K562 (cell line): ENCODE results near the gene SRF. TPM values are rescaled to one million over a fixed set of nuclear protein-coding genes. Genes with fewer than 3 reads are reported as not detected.

Experiments used
- BRCA1 ChIP-seq, 2 experiments: fragments of 450-650 bp in 1 of 2; sonication (generic) in 1 of 2; formaldehyde crosslinking in 1 of 2; IDR thresholded peaks; 2 replicates each; pipeline versions ENCODE4 v1.5.0 to v1.6.1; 2017 to 2020; ENCODE audit warnings: mild to moderate bottlenecking in 1 of 2, missing genetic modification reagents in 1 of 2
- CBFA2T3 ChIP-seq: fragments of 450-650 bp; IDR thresholded peaks from 2 replicates; pipeline ENCODE4 v1.6.1; 2017
- CBFB ChIP-seq: sonication (generic); formaldehyde crosslinking; IDR thresholded peaks from 2 replicates; pipeline ENCODE4 v1.4.0; 2020; ENCODE audit warnings: mild to moderate bottlenecking, missing genetic modification reagents
- CBX1 ChIP-seq: sonication (generic); IDR thresholded peaks from 2 replicates; pipeline ENCODE4 v1.6.1; 2016; ENCODE audit warnings: antibody characterized with exemption, low read depth, mild to moderate bottlenecking
- CCAR2 ChIP-seq: fragments of 200-400 bp; formaldehyde crosslinking; IDR thresholded peaks from 2 replicates; pipeline ENCODE4 v1.6.1; 2017; ENCODE audit warnings: mild to moderate bottlenecking, low read depth, low read length
- HSF4 ChIP-seq: fragments of 250-450 bp; sonication (Bioruptor Pico); IDR thresholded peaks from 2 replicates; pipeline ENCODE4 v2.1.2; 2022; ENCODE audit warnings: mild to moderate bottlenecking, moderate library complexity, borderline replicate concordance
- IRF2 ChIP-seq: sonication (generic); formaldehyde crosslinking; IDR thresholded peaks from 2 replicates; pipeline ENCODE4 v1.8.1; 2022; ENCODE audit warnings: mild to moderate bottlenecking, missing genetic modification reagents
- KLF1 ChIP-seq: fragments of 450-650 bp; IDR thresholded peaks from 2 replicates; pipeline ENCODE4 v1.6.1; 2016; ENCODE audit warnings: missing genetic modification characterization, missing compliant biosample characterization
- MAFF ChIP-seq: IDR thresholded peaks from 2 replicates; pipeline ENCODE4 v1.6.1; 2012; ENCODE audit warnings: low read length, improper control_type of control experiment
- NBN ChIP-seq: fragments of 450-650 bp; IDR thresholded peaks from 2 replicates; pipeline ENCODE4 v1.6.1; 2016; ENCODE audit warnings: low read depth, mild to moderate bottlenecking
- NFATC3 ChIP-seq: fragments of 450-650 bp; IDR thresholded peaks from 2 replicates; pipeline ENCODE4 v1.6.1; 2017; ENCODE audit warnings: mild to moderate bottlenecking
- NFRKB ChIP-seq: fragments of 450-650 bp; IDR thresholded peaks from 2 replicates; pipeline ENCODE4 v1.6.1; 2016; ENCODE audit warnings: low read depth
- NFXL1 ChIP-seq: fragments of 450-650 bp; formaldehyde crosslinking; IDR thresholded peaks from 2 replicates; pipeline ENCODE4 v1.4.0; 2021; ENCODE audit warnings: mild to moderate bottlenecking
- NRF1 ChIP-seq, 2 experiments: fragments of 450-650 bp; IDR thresholded peaks in 1 of 2; conservative IDR thresholded peaks in 1 of 2; 2 replicates each; pipeline ENCODE4 v1.6.1; 2014; ENCODE audit warnings: mild to moderate bottlenecking in 2 of 2
- PRMT5 ChIP-seq: sonication (generic); formaldehyde crosslinking; IDR thresholded peaks from 2 replicates; pipeline ENCODE4 v1.5.0; 2020; ENCODE audit warnings: missing genetic modification reagents
- PTTG1 ChIP-seq: fragments of 450-650 bp; IDR thresholded peaks from 2 replicates; pipeline ENCODE4 v1.6.1; 2016; ENCODE audit warnings: low read depth, mild to moderate bottlenecking, missing genetic modification characterization, missing compliant biosample characterization
- RBM39 ChIP-seq: fragments of 200-400 bp; formaldehyde crosslinking; optimal IDR thresholded peaks from 2 replicates; pipeline ENCODE3; 2018; ENCODE audit warnings: low read depth, low read length
- RHOXF2B ChIP-seq: fragments of 250-450 bp; sonication (Bioruptor Pico); conservative IDR thresholded peaks from 2 replicates; pipeline ENCODE4 v1.5.1; 2021
- SMARCA5 ChIP-seq: fragments of 450-650 bp; IDR thresholded peaks from 2 replicates; pipeline ENCODE4 v1.6.1; 2016
- SNIP1 ChIP-seq: fragments of 450-650 bp; IDR thresholded peaks from 2 replicates; pipeline ENCODE4 v1.7.1; 2017; ENCODE audit warnings: low read depth, mild to moderate bottlenecking
- TCF3 ChIP-seq: sonication (generic); formaldehyde crosslinking; IDR thresholded peaks from 2 replicates; pipeline ENCODE4 v1.4.0; 2020; ENCODE audit warnings: mild to moderate bottlenecking, missing genetic modification reagents
- TRIM28 ChIP-seq: fragments of 450-650 bp; IDR thresholded peaks from 2 replicates; pipeline ENCODE4 v1.6.1; 2017
- ZC3H8 ChIP-seq: fragments of 450-650 bp; IDR thresholded peaks from 2 replicates; pipeline ENCODE4 v1.6.1; 2017
- ZNF3 ChIP-seq: fragments of 250-450 bp; sonication (Bioruptor Pico); IDR thresholded peaks from 2 replicates; pipeline ENCODE4 v1.5.0; 2021; ENCODE audit warnings: mild to moderate bottlenecking, moderate library complexity
- ZNF76 ChIP-seq: fragments of 250-450 bp; sonication (Bioruptor Pico); IDR thresholded peaks from 2 replicates; pipeline ENCODE4 v1.4.0; 2020; ENCODE audit warnings: mild to moderate bottlenecking, moderate library complexity, borderline replicate concordance
- ZNF79 ChIP-seq: fragments of 250-450 bp; sonication (Bioruptor Pico); IDR thresholded peaks from 2 replicates; pipeline ENCODE4 v1.4.0; 2020; ENCODE audit warnings: low read depth, mild to moderate bottlenecking, moderate library complexity
- polyA plus RNA-seq, 8 experiments: library from polyadenylated mRNA; depleted of rRNA in 4 of 8; stranded (reverse) in 5 of 8; unstranded in 3 of 8; fragments of >200 nt; fragmentation: Nextera tagmentation in 2 of 8; fragmentation: Illumina TruSeq in 1 of 8; extraction: Ambion mirVana in 2 of 8; extraction: Trizol in 1 of 8; gene quantifications; 2 replicates each; pipeline versions ENCODE4 v1.2.1 to v1.2.3, GENCODE V29; 2011 to 2014; ENCODE audit warnings: inconsistent platforms in 1 of 8, missing spikeins in 1 of 8
- total RNA-seq, 7 experiments: library from RNA; depleted of rRNA in 6 of 7; stranded (reverse); fragments of >200 nt in 6 of 7; fragmentation: Illumina TruSeq in 2 of 7; extraction: Trizol in 2 of 7; gene quantifications; 2 replicates each; pipeline versions ENCODE4 v1.2.1 to v1.2.3, GENCODE V29; 2011 to 2021; ENCODE audit warnings: low replicate concordance in 1 of 7
- TF ChIP-seq, protein P1 (sequence below): sonication (generic); formaldehyde crosslinking; IDR thresholded peaks from 2 replicates; pipeline ENCODE4 v1.8.1; 2022; ENCODE audit warnings: missing genetic modification reagents
- TF ChIP-seq, protein P2 (sequence below): fragments of 250-450 bp; sonication (Bioruptor Pico); IDR thresholded peaks from 2 replicates; pipeline ENCODE4 v1.9.0; 2021; ENCODE audit warnings: mild to moderate bottlenecking, inconsistent platforms
- TF ChIP-seq, protein P3 (sequence below): fragments of 450-650 bp; IDR thresholded peaks from 2 replicates; pipeline ENCODE4 v1.6.1; 2016; ENCODE audit warnings: low read depth, mild to moderate bottlenecking, moderate library complexity

The SRF gene
- total and polyA plus RNA-seq, 9 of the 15 experiments (the other 6 are each of a cell fraction or from before 2014, with no cell fraction given) = 2.5 to 37.0 (median 24.6) TPM

- TF ChIP-seq RBM39 (no peak), RHOXF2B (CRISPR knock-in tag) (no peak), PRMT5 (no peak), CCAR2 (no peak), CBX1 (no peak), NRF1 (conservative IDR thresholded peaks at IDR 0.05 in 1 of 2, IDR thresholded peaks at IDR 0.05 in 1 of 2) (peak; percentile 75 to 78), PTTG1 (no peak), NBN (no peak), SNIP1 (no peak), SMARCA5 (no peak), IRF2 (no peak), ZNF3 (CRISPR knock-in tag) (no peak), NFXL1 (CRISPR knock-in tag) (no peak), MAFF (no peak), NFRKB (no peak), ZC3H8 (no peak), ZNF79 (CRISPR knock-in tag) (no peak), KLF1 (tag) (no peak; the same call in 1 of the 2 replicates), CBFA2T3 (no peak), ZNF76 (CRISPR knock-in tag) (no peak), TCF3 (no peak), CBFB (CRISPR knock-in tag) (no peak), BRCA1 (IDR thresholded peaks at IDR 0.05) (no peak), BRCA1 (CRISPR knock-in tag; IDR thresholded peaks at IDR 0.05) (no peak), NFATC3 (no peak), TRIM28 (no peak), HSF4 (CRISPR knock-in tag) (no peak)
- TF ChIP-seq, protein P1, sequence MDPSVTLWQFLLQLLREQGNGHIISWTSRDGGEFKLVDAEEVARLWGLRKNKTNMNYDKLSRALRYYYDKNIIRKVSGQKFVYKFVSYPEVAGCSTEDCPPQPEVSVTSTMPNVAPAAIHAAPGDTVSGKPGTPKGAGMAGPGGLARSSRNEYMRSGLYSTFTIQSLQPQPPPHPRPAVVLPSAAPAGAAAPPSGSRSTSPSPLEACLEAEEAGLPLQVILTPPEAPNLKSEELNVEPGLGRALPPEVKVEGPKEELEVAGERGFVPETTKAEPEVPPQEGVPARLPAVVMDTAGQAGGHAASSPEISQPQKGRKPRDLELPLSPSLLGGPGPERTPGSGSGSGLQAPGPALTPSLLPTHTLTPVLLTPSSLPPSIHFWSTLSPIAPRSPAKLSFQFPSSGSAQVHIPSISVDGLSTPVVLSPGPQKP (CRISPR knock-in tag) = no peak
- TF ChIP-seq, protein P2, sequence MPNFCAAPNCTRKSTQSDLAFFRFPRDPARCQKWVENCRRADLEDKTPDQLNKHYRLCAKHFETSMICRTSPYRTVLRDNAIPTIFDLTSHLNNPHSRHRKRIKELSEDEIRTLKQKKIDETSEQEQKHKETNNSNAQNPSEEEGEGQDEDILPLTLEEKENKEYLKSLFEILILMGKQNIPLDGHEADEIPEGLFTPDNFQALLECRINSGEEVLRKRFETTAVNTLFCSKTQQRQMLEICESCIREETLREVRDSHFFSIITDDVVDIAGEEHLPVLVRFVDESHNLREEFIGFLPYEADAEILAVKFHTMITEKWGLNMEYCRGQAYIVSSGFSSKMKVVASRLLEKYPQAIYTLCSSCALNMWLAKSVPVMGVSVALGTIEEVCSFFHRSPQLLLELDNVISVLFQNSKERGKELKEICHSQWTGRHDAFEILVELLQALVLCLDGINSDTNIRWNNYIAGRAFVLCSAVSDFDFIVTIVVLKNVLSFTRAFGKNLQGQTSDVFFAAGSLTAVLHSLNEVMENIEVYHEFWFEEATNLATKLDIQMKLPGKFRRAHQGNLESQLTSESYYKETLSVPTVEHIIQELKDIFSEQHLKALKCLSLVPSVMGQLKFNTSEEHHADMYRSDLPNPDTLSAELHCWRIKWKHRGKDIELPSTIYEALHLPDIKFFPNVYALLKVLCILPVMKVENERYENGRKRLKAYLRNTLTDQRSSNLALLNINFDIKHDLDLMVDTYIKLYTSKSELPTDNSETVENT = no peak
- TF ChIP-seq, protein P3, sequence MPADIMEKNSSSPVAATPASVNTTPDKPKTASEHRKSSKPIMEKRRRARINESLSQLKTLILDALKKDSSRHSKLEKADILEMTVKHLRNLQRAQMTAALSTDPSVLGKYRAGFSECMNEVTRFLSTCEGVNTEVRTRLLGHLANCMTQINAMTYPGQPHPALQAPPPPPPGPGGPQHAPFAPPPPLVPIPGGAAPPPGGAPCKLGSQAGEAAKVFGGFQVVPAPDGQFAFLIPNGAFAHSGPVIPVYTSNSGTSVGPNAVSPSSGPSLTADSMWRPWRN = no peak
Measured at GRCh38 chr6:43174263-43175112, 3.4 kb downstream of the SRF start (continued).
